ENCODE data around the gene PRKCD.
A peak's percentile ranks its signal among the peaks of the same experiment; 100 is the strongest.

PRKCD gene
- 18.1 to 28.9 (median 23.7) reads per million in 3 experiments for total RNA-seq

- DNase-seq, result peak; percentile 70
Observed at GRCh38 chr3:53160660-53161449, at the start of gene PRKCD. PRKCD (plus strand) TSS chr3:53161209; CDS start chr3:53178423, 17,214 bp downstream.

- no peak for DNase-seq
Observed at GRCh38 chr3:53111822-53112221, 49.2 kb upstream of the PRKCD start.

GRCh38 chr3:53113293-53114010 is 47.6 kb upstream of the PRKCD start:
- no peak for DNase-seq

GRCh38 chr3:53114011-53114400 is 47.0 kb upstream of the PRKCD start:
- peak; percentile 71 for DNase-seq

GRCh38 chr3:53114412-53115074 is 46.5 kb upstream of the PRKCD start:
- DNase-seq, result no peak

- DNase-seq, result no peak
Observed at GRCh38 chr3:53116956-53117355, 44.1 kb upstream of the PRKCD start.

- no peak for DNase-seq
Observed at GRCh38 chr3:53120336-53120735, 40.7 kb upstream of the PRKCD start.

GRCh38 chr3:53122255-53122932 is 38.6 kb upstream of the PRKCD start:
- DNase-seq, result no peak

GRCh38 chr3:53122933-53123305 is 38.1 kb upstream of the PRKCD start:
- no peak for DNase-seq

- DNase-seq, result no peak
Observed at GRCh38 chr3:53123510-53123909, 37.5 kb upstream of the PRKCD start.

- no peak for DNase-seq
Observed at GRCh38 chr3:53123953-53124352, 37.1 kb upstream of the PRKCD start.

GRCh38 chr3:53126601-53127000 is 34.4 kb upstream of the PRKCD start:
- no peak for DNase-seq

GRCh38 chr3:53129344-53129743 is 31.7 kb upstream of the PRKCD start:
- no peak for DNase-seq

- peak; percentile 95 for DNase-seq
Observed at GRCh38 chr3:53130179-53131061, 30.6 kb upstream of the PRKCD start, which contains the start of gene RFT1. RFT1 (minus strand) TSS chr3:53130435; CDS start chr3:53130400, 35 bp downstream.

GRCh38 chr3:53131096-53131495 is 29.9 kb upstream of the PRKCD start:
- no peak for DNase-seq

GRCh38 chr3:53132347-53132746 is 28.7 kb upstream of the PRKCD start:
- DNase-seq, result no peak

- DNase-seq, result peak; percentile 32
Observed at GRCh38 chr3:53134631-53135232, 26.3 kb upstream of the PRKCD start.

- DNase-seq, result no peak
Observed at GRCh38 chr3:53137221-53137620, 23.8 kb upstream of the PRKCD start.

GRCh38 chr3:53137835-53138446 is 23.1 kb upstream of the PRKCD start:
- no peak for DNase-seq

GRCh38 chr3:53139906-53140846 is 20.8 kb upstream of the PRKCD start:
- no peak for DNase-seq
